KMS-11 (cell line): ENCODE results near the gene UBR3.
"Not testable (repeated sequence)": the region's sequence is repeated elsewhere in the genome, so short reads cannot be mapped to it uniquely, and the experiment has no call there.

Source experiments
- H2AFZ ChIP-seq: fragments of 200-600 bp; sonication (generic); 2 replicates; pipeline ENCODE4 v1.6.1; 2016; ENCODE audit warnings: antibody characterized with exemption, mixed run types, low read depth
- H3K27ac ChIP-seq: fragments of 200-600 bp; sonication (generic); 2 replicates; pipeline ENCODE4 v1.6.1; 2016; ENCODE audit warnings: mild to moderate bottlenecking, mixed run types
- H3K27me3 ChIP-seq: fragments of 200-600 bp; sonication (generic); 2 replicates; pipeline ENCODE4 v1.6.1; 2017; ENCODE audit warnings: mild to moderate bottlenecking, low read depth, mixed run types, moderate library complexity; ENCODE audit not compliant: insufficient read depth
- H3K36me3 ChIP-seq: fragments of 200-600 bp; sonication (generic); 2 replicates; pipeline ENCODE4 v1.6.1; 2017; ENCODE audit warnings: mild to moderate bottlenecking, mixed run types; ENCODE audit not compliant: insufficient read depth
- H3K4me1 ChIP-seq: fragments of 200-600 bp; sonication (generic); 2 replicates; pipeline ENCODE4 v1.6.1; 2016; ENCODE audit warnings: mild to moderate bottlenecking, low read depth, mixed run types; ENCODE audit not compliant: poor library complexity, severe bottlenecking
- H3K4me2 ChIP-seq: fragments of 200-600 bp; sonication (generic); 2 replicates; pipeline ENCODE4 v1.7.0; 2016; ENCODE audit warnings: mild to moderate bottlenecking, mixed run types
- H3K4me3 ChIP-seq: fragments of 200-600 bp; sonication (generic); IDR thresholded peaks from 2 replicates; pipeline ENCODE4 v1.6.1; 2017; ENCODE audit warnings: low read depth, low read length, mixed read lengths; ENCODE audit not compliant: insufficient read depth
- H3K79me2 ChIP-seq: fragments of 200-600 bp; sonication (generic); 2 replicates; pipeline ENCODE4 v1.6.1; 2016; ENCODE audit warnings: low read depth, mixed run types; ENCODE audit not compliant: insufficient read depth
- H3K9ac ChIP-seq: fragments of 200-600 bp; sonication (generic); 2 replicates; pipeline ENCODE4 v1.6.1; 2016; ENCODE audit warnings: mild to moderate bottlenecking, mixed run types
- H4K20me1 ChIP-seq: fragments of 200-600 bp; sonication (generic); 2 replicates; pipeline ENCODE4 v1.6.1; 2016; ENCODE audit warnings: mild to moderate bottlenecking, mixed run types; ENCODE audit not compliant: insufficient read depth
- TF ChIP-seq, protein P1 (sequence below): fragments of 200-600 bp; sonication (generic); conservative IDR thresholded peaks from 2 replicates; pipeline ENCODE4 v1.6.1; 2017; ENCODE audit warnings: low read depth, mild to moderate bottlenecking, antibody characterized with exemption, low read length, moderate library complexity, mixed read lengths

UBR3 gene

DNA sequence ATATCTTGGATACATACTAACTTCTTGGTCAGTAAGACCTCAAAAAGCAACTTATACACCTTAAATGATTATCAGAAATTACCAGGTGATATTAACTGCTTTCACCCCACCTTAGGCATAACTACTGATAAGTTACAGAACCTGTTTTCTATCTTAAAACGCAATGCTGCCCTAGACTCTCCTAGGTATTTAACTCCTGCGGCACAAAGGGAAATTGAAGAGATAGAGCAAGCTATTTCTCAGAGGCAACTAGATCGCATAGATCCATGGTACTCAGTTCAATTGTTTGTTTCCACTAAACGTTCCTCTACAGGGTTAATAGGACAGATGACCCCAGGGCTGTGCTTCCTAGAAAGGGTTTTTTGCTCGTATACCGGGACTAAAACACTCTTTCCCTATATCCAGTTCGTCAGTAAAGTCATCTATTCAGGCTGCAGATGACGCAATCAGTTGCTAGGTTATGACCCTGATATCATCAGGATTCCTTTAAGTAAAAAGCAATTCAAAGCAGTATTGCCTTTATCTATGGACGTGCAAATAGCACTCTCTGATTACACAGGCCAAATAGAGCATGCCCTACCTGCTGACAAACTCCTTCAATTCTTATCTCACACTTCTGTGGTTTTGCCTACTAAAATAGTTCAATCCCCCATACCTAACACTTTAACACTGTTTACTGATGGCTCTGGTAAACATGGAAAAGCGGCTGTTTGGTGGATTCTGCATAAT, 288.4 kb downstream of the UBR3 start:
- H3K27ac ChIP-seq: no peak overlapping the region
- H3K4me2 ChIP-seq: no peak overlapping the region
- no peaks in the 10 kb centered on the region for H3K27me3 ChIP-seq
- H3K4me1 ChIP-seq: no peaks in the 10 kb centered on the region
- H2AFZ ChIP-seq: no peak overlapping the region
- no peaks in the 10 kb centered on the region for H4K20me1 ChIP-seq
- TF ChIP-seq, protein P1, sequence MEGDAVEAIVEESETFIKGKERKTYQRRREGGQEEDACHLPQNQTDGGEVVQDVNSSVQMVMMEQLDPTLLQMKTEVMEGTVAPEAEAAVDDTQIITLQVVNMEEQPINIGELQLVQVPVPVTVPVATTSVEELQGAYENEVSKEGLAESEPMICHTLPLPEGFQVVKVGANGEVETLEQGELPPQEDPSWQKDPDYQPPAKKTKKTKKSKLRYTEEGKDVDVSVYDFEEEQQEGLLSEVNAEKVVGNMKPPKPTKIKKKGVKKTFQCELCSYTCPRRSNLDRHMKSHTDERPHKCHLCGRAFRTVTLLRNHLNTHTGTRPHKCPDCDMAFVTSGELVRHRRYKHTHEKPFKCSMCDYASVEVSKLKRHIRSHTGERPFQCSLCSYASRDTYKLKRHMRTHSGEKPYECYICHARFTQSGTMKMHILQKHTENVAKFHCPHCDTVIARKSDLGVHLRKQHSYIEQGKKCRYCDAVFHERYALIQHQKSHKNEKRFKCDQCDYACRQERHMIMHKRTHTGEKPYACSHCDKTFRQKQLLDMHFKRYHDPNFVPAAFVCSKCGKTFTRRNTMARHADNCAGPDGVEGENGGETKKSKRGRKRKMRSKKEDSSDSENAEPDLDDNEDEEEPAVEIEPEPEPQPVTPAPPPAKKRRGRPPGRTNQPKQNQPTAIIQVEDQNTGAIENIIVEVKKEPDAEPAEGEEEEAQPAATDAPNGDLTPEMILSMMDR: no peak
- H3K4me3 ChIP-seq: no peak overlapping the region
- H3K79me2 ChIP-seq: no peaks in the 10 kb centered on the region
- H3K36me3 ChIP-seq: no peaks in the 10 kb centered on the region
- H3K9ac ChIP-seq: no peak overlapping the region

- TF ChIP-seq, protein P1: no peak
Measured at GRCh38 chr2:170118641-170119040, 291.4 kb downstream of the UBR3 start.

DNA sequence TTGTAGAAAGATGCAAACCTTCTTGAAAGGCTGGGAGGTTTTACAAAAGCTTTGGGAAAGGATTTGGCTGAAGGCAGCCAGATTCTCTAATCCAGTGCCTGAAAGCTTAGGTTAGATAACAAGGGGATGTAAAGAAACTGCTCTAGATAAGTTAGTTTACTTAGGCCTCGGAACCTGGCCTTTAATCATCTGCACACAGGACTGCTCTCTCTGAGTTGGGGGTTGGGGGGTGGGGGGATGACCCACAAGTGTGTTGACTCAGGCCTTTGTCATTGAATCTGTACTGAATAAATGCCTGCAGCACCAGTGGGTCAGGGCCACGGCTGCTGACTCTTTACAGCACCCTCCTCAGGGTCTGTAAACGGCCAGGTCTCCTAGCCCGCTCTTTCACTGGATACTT, 292.1 kb downstream of the UBR3 start:
- H3K79me2 ChIP-seq, H3K9ac ChIP-seq, H4K20me1 ChIP-seq, H3K36me3 ChIP-seq, H3K27ac ChIP-seq, H3K4me1 ChIP-seq, H3K27me3 ChIP-seq, H2AFZ ChIP-seq, H3K4me3 ChIP-seq, H3K4me2 ChIP-seq: not testable (repeated sequence)

More at GRCh38 chr2:170118641-170119040, 291.4 kb downstream of the UBR3 start:
- H3K79me2 ChIP-seq: no peaks in the 10 kb centered on the region
- H3K9ac ChIP-seq: no peak overlapping the region
- H3K36me3 ChIP-seq: no peaks in the 10 kb centered on the region
- H3K4me3 ChIP-seq: no peak overlapping the region
- H2AFZ ChIP-seq: no peak overlapping the region
- H3K4me2 ChIP-seq: no peak overlapping the region
- H3K4me1 ChIP-seq: no peaks in the 10 kb centered on the region
- no peaks in the 10 kb centered on the region for H4K20me1 ChIP-seq
- no peak overlapping the region for H3K27ac ChIP-seq
- H3K27me3 ChIP-seq: no peaks in the 10 kb centered on the region

DNA sequence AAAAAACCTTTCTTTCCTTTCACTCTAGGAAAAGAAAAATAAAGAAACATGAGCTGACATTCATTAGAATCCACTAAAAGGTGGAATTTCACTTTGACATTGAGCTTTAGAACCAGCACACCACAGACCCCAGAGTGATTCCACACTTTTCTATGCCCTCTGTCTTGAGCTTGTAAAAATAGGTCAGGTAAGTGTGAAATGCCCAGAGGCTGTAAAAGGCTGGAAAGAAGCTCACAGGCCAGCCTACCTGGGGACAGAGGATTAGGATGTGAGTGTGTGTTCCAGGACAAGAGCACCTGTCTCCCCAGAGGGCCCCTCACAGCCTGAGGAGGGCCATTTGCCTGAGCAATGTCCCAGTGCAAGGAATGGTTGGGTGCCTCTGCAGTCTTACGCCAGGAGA, 294.4 kb downstream of the UBR3 start:
- H3K27ac ChIP-seq: no peak overlapping the region
- H3K4me2 ChIP-seq: no peak overlapping the region
- H3K4me3 ChIP-seq: no peak overlapping the region
- H3K4me1 ChIP-seq: peaks cover 17% of the 10 kb centered on the region
- no peaks in the 10 kb centered on the region for H3K36me3 ChIP-seq
- H3K79me2 ChIP-seq: no peaks in the 10 kb centered on the region
- no peak overlapping the region for H3K9ac ChIP-seq
- H4K20me1 ChIP-seq: no peaks in the 10 kb centered on the region
- TF ChIP-seq, protein P1: no peak
- no peak overlapping the region for H2AFZ ChIP-seq
- H3K27me3 ChIP-seq: no peaks in the 10 kb centered on the region

DNA sequence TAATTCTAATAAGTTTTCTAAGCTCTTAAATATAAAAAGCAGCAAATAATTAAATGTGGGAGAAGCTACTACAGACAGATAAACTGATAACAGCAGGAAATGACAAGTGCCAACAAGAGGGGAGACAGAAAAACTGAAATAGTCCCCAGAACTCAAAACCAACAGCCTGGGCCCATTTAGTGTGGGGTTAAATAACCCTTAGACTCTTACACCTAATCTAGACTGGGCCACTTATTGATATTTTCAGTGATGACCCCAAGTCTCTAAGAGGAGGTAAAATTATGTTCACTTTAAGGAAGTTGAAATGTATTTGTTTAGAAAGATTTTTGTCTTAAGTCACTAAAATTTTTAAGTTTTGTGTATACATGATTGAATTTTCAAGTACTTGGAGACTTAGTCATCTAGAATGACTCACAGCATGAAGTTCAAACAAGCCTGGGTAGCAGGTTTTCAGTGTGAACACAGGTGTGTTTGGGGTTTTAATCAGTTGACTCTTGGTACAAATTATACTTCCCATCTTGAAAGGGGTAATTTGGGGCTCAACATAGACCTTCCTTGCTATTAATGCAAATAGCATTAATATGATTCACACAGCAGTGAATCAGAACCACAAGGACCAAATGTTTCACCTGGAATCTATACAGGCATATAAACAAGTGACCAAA, 295.8 kb downstream of the UBR3 start:
- Histone ChIP-seq H4K20me1 (no peaks in the 10 kb centered on the region), H3K9ac (no peak overlapping the region), H3K27me3 (no peaks in the 10 kb centered on the region), H2AFZ (no peak overlapping the region), H3K36me3 (no peaks in the 10 kb centered on the region), H3K4me2 (no peak overlapping the region), H3K4me3 (no peak overlapping the region), H3K79me2 (no peaks in the 10 kb centered on the region), H3K4me1 (peaks cover 25% of the 10 kb centered on the region), H3K27ac (no peak overlapping the region)
- TF ChIP-seq, protein P1: no peak
